ENCODE measurements around the gene CSMD2.

GRCh38 chr1:33819290-33819912, 345.6 kb downstream of the CSMD2 start:
- TF ChIP-seq, protein P1, sequence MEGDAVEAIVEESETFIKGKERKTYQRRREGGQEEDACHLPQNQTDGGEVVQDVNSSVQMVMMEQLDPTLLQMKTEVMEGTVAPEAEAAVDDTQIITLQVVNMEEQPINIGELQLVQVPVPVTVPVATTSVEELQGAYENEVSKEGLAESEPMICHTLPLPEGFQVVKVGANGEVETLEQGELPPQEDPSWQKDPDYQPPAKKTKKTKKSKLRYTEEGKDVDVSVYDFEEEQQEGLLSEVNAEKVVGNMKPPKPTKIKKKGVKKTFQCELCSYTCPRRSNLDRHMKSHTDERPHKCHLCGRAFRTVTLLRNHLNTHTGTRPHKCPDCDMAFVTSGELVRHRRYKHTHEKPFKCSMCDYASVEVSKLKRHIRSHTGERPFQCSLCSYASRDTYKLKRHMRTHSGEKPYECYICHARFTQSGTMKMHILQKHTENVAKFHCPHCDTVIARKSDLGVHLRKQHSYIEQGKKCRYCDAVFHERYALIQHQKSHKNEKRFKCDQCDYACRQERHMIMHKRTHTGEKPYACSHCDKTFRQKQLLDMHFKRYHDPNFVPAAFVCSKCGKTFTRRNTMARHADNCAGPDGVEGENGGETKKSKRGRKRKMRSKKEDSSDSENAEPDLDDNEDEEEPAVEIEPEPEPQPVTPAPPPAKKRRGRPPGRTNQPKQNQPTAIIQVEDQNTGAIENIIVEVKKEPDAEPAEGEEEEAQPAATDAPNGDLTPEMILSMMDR (IDR thresholded peaks at IDR 0.05) = no peak
- TF ChIP-seq POLR2A (IDR thresholded peaks at IDR 0.05) = no peak
